VCaP (cell line): Measurements from ENCODE around the gene NLRP9.
A peak's percentile ranks its signal among the peaks of the same experiment; 100 is the strongest.
"Not testable (repeated sequence)": the region's sequence is repeated elsewhere in the genome, so short reads cannot be mapped to it uniquely, and the experiment has no call there.

ENCODE experiments used
- H3K27ac ChIP-seq: fragments of 450-650 bp; 2 replicates; pipeline ENCODE4 v1.5.1; 2017
- CTCF ChIP-seq: fragments of 450-650 bp; conservative IDR thresholded peaks from 2 replicates; pipeline ENCODE4 v1.5.1; 2017; ENCODE audit warnings: mild to moderate bottlenecking, moderate library complexity

Gene NLRP9

DNA sequence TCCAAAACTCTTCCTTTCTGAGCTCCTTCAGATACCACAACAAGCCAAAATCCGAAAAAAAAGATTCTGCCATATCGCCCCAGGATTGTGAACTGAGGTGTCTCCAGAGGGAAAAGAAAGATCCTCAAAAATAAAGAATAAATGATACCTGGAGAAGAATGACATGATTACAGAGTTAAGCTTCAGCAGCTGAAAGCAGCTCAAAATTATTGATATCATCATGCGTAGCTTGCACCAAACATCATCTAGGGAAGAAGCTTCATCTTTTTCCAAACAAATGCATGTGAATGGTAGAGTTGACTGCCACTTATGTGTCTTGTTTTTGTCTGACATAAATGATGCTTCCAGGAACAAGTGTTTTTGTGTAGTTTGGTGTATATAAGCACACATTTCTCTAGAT, at the start of gene NLRP9:
Gene NLRP9 (minus strand): TSS at position 101 of the 400 bp plus-strand sequence. CDS start 28 bp downstream, at position 73.
- no peak for TF ChIP-seq CTCF
- no peak within 1 kb of the TSS for H3K27ac ChIP-seq

DNA sequence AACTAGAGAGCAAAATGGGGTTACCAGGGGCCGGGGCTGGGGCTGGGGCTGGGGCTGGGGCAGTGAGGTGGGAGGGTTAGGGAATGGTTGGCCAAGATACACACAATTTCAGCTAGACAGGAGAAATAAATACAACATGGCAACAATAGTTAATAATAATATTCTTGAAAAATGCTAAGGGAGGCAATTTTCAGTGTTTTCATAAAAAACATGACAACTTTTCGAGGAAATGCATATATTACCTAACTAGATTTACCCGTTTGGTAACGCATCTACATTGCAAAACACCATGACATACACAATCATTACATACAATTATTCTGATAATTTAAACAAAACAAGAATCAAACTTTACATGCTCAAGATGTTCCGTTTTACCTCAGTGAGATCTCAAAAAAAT, 42.9 kb upstream of the NLRP9 start:
- H3K27ac ChIP-seq: no peak overlapping the region
- TF ChIP-seq CTCF: no peak

- no peak for TF ChIP-seq CTCF
- no peak overlapping the region for H3K27ac ChIP-seq
These were observed 40.1 kb upstream of the NLRP9 start for GRCh38 chr19:55778331-55778730.

DNA sequence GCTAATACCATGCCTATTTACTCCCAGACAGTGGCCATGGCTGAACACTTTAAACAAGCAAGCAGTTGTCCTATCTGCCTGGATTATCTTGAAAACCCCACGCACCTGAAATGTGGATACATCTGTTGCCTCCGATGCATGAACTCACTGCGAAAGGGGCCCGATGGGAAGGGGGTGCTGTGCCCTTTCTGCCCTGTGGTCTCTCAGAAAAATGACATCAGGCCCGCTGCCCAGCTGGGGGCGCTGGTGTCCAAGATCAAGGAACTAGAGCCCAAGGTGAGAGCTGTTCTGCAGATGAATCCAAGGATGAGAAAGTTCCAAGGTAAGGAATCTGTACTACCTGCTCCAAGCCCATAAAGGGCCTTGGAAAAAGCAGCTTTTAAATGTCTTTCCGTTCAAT, 39.3 kb upstream of the NLRP9 start:
- no peak overlapping the region for H3K27ac ChIP-seq
- TF ChIP-seq CTCF: peak; percentile 56

DNA sequence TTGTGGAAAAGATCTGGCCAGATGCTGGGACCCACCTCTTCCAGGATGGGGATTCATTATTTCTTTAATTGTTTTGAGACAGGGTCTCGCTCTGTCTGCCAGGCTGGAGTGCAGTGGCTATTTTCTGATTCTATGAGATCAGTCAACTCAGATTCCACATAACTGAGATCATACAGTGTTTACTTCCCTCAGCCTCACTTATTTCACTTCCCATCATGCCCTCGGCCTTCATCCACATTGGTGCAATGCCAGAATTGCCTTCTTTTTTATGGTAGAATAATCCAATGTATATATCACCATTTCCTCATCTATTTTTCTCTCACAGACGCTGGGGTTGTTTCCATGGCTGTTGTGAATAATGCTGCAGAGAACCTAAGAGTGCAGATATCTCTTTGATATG, 31.4 kb upstream of the NLRP9 start:
- not testable (repeated sequence) for H3K27ac ChIP-seq

GRCh38 chr19:55768818-55769217, 30.6 kb upstream of the NLRP9 start, which contains the start of gene RFPL4AL1:
Gene RFPL4AL1, plus strand, starts transcription at chr19:55769118. Its CDS starts 2,687 bp downstream, at chr19:55771805.
- H3K27ac ChIP-seq: not testable (repeated sequence)

DNA sequence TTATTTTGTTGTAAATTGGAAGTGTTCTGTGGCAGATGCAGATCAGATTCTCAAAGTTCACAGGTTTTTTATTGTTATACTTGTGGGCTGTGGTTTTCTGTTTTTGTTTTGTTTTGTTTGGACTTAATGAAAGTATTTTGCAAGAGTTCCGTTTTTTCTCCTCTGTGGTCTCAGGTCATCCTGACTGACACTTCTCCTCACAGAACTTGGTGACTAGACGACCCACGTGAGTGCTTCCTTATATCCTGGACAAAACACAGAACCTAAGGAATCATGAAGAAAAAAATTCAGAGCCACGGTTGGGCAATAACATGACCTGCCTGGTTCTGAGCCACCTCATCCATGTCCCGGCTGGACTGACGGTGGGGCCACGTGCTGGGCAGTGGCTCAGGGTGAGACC, 28.3 kb upstream of the NLRP9 start:
- no peak overlapping the region for H3K27ac ChIP-seq
- no peak for TF ChIP-seq CTCF

GRCh38 chr19:55758797-55759196, 20.6 kb upstream of the NLRP9 start, which contains the start of gene RFPL4A:
Gene RFPL4A, plus strand, starts transcription at chr19:55759097. Its CDS starts 2,704 bp downstream, at chr19:55761801.
- H3K27ac ChIP-seq: not testable (repeated sequence)

DNA sequence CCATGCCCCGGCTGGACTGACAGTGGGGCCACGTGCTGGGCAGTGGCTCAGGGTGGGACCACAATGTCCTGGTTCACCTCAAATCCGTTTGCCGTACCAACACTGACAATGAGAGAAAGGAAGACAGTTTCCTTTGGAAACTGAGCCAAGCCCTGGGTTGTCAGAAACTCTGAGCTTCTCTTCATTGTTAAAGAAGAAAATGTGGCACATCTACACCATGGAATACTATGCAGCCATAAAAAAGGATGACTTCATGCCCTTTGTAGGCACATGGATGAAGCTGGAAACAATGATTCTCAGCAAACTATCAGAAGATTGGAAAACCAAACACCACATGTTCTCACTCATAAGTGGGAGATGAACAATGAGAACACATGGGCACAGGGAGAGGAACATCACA, 18.6 kb upstream of the NLRP9 start:
- not testable (repeated sequence) for H3K27ac ChIP-seq

- H3K27ac ChIP-seq: peak overlapping the region; percentile 37
- TF ChIP-seq CTCF: no peak
These were observed 15.2 kb upstream of the NLRP9 start for GRCh38 chr19:55753401-55753800.
